ENCODE measurements around the gene ANKUB1.
A peak's percentile ranks its signal among the peaks of the same experiment; 100 is the strongest.

Gene ANKUB1

GRCh38 chr3:149764302-149764701 is 28.1 kb downstream of the ANKUB1 start:
- no peak overlapping the region for H3K4me3 ChIP-seq (ENCODE audit: low read depth, low read length)

GRCh38 chr3:149763565-149764195 is 28.7 kb downstream of the ANKUB1 start:
- no peak overlapping the region for H3K4me3 ChIP-seq (ENCODE audit: low read depth, low read length)

GRCh38 chr3:149753717-149754116 is 38.6 kb downstream of the ANKUB1 start:
- H3K4me3 ChIP-seq (ENCODE audit: low read depth, low read length) = no peak overlapping the region

- peak overlapping the region; percentile 96 for H3K4me3 ChIP-seq (ENCODE audit: low read depth, low read length)
Observed at GRCh38 chr3:149752788-149753136, 39.6 kb downstream of the ANKUB1 start.

- H3K4me3 ChIP-seq (ENCODE audit: low read depth, low read length) = peak within 1 kb of the TSS; percentile 96
Observed at GRCh38 chr3:149752051-149752787, 40.1 kb downstream of the ANKUB1 start, which contains the start of gene COMMD2. Gene COMMD2, minus strand, starts transcription at chr3:149752489. Its CDS starts 45 bp downstream, at chr3:149752444.

GRCh38 chr3:149751551-149751950 is 40.8 kb downstream of the ANKUB1 start:
- peak overlapping the region; percentile 96 for H3K4me3 ChIP-seq (ENCODE audit: low read depth, low read length)

- H3K4me3 ChIP-seq (ENCODE audit: low read depth, low read length) = no peak overlapping the region
Observed at GRCh38 chr3:149744606-149745005, 47.7 kb downstream of the ANKUB1 start.

GRCh38 chr3:149744151-149744550 is 48.2 kb downstream of the ANKUB1 start:
- H3K4me3 ChIP-seq (ENCODE audit: low read depth, low read length) = no peak overlapping the region

- no peak overlapping the region for H3K4me3 ChIP-seq (ENCODE audit: low read depth, low read length)
Observed at GRCh38 chr3:149739396-149739795, 53.0 kb downstream of the ANKUB1 start.

GRCh38 chr3:149738876-149739275 is 53.5 kb downstream of the ANKUB1 start:
- H3K4me3 ChIP-seq (ENCODE audit: low read depth, low read length) = no peak overlapping the region

- H3K4me3 ChIP-seq (ENCODE audit: low read depth, low read length) = no peak overlapping the region
Observed at GRCh38 chr3:149736953-149737205, 55.5 kb downstream of the ANKUB1 start.

GRCh38 chr3:149736175-149736952 is 56.0 kb downstream of the ANKUB1 start:
- no peak overlapping the region for H3K4me3 ChIP-seq (ENCODE audit: low read depth, low read length)

- H3K4me3 ChIP-seq (ENCODE audit: low read depth, low read length) = no peak overlapping the region
Observed at GRCh38 chr3:149732234-149732633, 60.1 kb downstream of the ANKUB1 start.

GRCh38 chr3:149727656-149728055 is 64.7 kb downstream of the ANKUB1 start:
- H3K4me3 ChIP-seq (ENCODE audit: low read depth, low read length) = no peak overlapping the region

GRCh38 chr3:149726716-149727407 is 65.5 kb downstream of the ANKUB1 start:
- no peak overlapping the region for H3K4me3 ChIP-seq (ENCODE audit: low read depth, low read length)

GRCh38 chr3:149723781-149724180 is 68.6 kb downstream of the ANKUB1 start:
- no peak overlapping the region for H3K4me3 ChIP-seq (ENCODE audit: low read depth, low read length)

GRCh38 chr3:149720918-149721317 is 71.4 kb downstream of the ANKUB1 start:
- no peak overlapping the region for H3K4me3 ChIP-seq (ENCODE audit: low read depth, low read length)

GRCh38 chr3:149717391-149718056 is 74.8 kb downstream of the ANKUB1 start:
- no peak overlapping the region for H3K4me3 ChIP-seq (ENCODE audit: low read depth, low read length)

GRCh38 chr3:149716984-149717383 is 75.4 kb downstream of the ANKUB1 start:
- no peak overlapping the region for H3K4me3 ChIP-seq (ENCODE audit: low read depth, low read length)

- H3K4me3 ChIP-seq (ENCODE audit: low read depth, low read length) = no peak overlapping the region
Observed at GRCh38 chr3:149715247-149715646, 77.1 kb downstream of the ANKUB1 start.

Measured in iPS-11a (cell line).